ENCODE data around the gene LRP10.

LRP10 gene

DNA sequence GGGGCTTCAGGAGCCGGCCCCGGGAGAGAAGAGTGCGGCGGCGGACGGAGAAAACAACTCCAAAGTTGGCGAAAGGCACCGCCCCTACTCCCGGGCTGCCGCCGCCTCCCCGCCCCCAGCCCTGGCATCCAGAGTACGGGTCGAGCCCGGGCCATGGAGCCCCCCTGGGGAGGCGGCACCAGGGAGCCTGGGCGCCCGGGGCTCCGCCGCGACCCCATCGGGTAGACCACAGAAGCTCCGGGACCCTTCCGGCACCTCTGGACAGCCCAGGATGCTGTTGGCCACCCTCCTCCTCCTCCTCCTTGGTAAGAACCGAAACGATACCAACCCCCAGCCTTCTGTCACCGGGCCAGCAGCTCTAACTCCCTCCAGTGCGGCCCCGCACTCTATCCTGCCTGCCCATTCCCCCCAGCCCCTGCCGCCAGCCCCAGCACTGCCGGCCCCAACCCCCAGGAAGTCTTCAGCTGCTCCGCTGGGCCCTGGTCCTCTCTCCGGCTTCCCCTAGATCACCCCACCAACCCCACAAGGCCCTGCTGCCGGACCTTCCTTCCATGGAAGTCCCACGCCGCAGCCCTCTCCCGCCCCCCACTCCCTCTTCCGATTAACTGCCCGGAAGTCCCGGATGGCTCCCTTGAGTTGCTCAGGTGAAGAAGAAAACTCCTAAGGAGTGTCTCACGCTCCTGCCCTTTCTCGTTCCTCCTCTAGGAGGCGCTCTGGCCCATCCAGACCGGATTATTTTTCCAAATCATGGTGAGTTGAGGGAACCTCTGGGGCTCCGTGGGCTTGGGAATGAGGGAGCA, 693 bp downstream of the LRP10 start:
- no peaks in the 10 kb centered on the region for H3K27me3 ChIP-seq (replicated peaks; ENCODE audit: control insufficient read depth, insufficient read depth, low read length)
- peaks cover 22% of the 10 kb centered on the region for H3K36me3 ChIP-seq (ENCODE audit: control insufficient read depth, insufficient read depth, low read length)
- DNase-seq (ENCODE audit: extremely low read depth, insufficient read length), result peak; percentile 69
- TF ChIP-seq, protein P1, sequence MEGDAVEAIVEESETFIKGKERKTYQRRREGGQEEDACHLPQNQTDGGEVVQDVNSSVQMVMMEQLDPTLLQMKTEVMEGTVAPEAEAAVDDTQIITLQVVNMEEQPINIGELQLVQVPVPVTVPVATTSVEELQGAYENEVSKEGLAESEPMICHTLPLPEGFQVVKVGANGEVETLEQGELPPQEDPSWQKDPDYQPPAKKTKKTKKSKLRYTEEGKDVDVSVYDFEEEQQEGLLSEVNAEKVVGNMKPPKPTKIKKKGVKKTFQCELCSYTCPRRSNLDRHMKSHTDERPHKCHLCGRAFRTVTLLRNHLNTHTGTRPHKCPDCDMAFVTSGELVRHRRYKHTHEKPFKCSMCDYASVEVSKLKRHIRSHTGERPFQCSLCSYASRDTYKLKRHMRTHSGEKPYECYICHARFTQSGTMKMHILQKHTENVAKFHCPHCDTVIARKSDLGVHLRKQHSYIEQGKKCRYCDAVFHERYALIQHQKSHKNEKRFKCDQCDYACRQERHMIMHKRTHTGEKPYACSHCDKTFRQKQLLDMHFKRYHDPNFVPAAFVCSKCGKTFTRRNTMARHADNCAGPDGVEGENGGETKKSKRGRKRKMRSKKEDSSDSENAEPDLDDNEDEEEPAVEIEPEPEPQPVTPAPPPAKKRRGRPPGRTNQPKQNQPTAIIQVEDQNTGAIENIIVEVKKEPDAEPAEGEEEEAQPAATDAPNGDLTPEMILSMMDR (IDR thresholded peaks at IDR 0.05; ENCODE audit: insufficient read depth, low read length, poor library complexity, severe bottlenecking), result peak; percentile 98
- H3K4me3 ChIP-seq (replicated peaks; ENCODE audit: low read depth, low read length), result peak overlapping the region; percentile 92

DNA sequence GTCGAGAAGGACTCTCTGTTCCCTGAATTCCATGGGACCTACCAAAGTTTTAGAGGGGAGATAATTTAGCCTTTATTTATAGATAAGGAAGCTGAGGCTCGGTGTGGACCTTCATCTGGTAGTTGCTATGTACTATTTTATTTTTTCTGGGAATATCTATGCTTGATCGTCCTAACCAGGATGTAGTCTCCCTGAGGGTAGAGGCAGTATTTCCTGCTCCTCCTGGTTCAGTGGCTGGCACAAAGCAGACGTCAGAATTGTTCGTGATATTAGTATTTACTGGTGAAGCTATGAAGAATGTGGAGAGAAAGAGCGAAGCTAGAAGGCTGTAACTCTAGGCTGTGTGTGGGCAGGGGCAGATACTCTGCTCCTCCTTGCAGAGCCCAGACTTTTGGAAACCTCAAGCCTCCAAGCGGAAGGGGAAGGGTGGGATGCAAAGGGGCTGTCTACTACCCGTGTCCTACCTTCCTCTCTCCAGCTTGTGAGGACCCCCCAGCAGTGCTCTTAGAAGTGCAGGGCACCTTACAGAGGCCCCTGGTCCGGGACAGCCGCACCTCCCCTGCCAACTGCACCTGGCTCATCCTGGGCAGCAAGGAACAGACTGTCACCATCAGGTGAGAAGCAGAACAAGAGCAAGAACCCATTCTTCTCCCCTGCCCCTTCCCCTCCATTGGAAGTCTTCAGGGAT, 1.4 kb downstream of the LRP10 start:
- no peak for DNase-seq (ENCODE audit: extremely low read depth, insufficient read length)
- TF ChIP-seq, protein P1 (IDR thresholded peaks at IDR 0.05; ENCODE audit: insufficient read depth, low read length, poor library complexity, severe bottlenecking), result no peak
- Histone ChIP-seq H3K27me3 (replicated peaks; ENCODE audit: control insufficient read depth, insufficient read depth, low read length) (no peaks in the 10 kb centered on the region), H3K4me3 (replicated peaks; ENCODE audit: low read depth, low read length) (peak overlapping the region; percentile 92), H3K36me3 (ENCODE audit: control insufficient read depth, insufficient read depth, low read length) (peaks cover 25% of the 10 kb centered on the region)

DNA sequence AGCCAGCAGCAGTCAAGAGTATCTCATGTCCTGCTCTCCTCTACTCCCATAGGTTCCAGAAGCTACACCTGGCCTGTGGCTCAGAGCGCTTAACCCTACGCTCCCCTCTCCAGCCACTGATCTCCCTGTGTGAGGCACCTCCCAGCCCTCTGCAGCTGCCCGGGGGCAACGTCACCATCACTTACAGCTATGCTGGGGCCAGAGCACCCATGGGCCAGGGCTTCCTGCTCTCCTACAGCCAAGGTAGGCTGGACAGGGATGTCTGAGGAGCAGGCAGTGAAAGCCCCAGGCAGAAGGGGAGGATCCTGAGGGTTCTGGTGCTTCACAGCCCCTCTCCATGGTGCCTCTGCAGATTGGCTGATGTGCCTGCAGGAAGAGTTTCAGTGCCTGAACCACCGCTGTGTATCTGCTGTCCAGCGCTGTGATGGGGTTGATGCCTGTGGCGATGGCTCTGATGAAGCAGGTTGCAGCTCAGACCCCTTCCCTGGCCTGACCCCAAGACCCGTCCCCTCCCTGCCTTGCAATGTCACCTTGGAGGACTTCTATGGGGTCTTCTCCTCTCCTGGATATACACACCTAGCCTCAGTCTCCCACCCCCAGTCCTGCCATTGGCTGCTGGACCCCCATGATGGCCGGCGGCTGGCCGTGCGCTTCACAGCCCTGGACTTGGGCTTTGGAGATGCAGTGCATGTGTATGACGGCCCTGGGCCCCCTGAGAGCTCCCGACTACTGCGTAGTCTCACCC, 3.6 kb downstream of the LRP10 start:
- Histone ChIP-seq H3K36me3 (ENCODE audit: control insufficient read depth, insufficient read depth, low read length) (peaks cover 32% of the 10 kb centered on the region), H3K4me3 (replicated peaks; ENCODE audit: low read depth, low read length) (no peak overlapping the region), H3K27me3 (replicated peaks; ENCODE audit: control insufficient read depth, insufficient read depth, low read length) (no peaks in the 10 kb centered on the region)
- DNase-seq (ENCODE audit: extremely low read depth, insufficient read length), result no peak
- TF ChIP-seq, protein P1 (IDR thresholded peaks at IDR 0.05; ENCODE audit: insufficient read depth, low read length, poor library complexity, severe bottlenecking), result no peak

DNA sequence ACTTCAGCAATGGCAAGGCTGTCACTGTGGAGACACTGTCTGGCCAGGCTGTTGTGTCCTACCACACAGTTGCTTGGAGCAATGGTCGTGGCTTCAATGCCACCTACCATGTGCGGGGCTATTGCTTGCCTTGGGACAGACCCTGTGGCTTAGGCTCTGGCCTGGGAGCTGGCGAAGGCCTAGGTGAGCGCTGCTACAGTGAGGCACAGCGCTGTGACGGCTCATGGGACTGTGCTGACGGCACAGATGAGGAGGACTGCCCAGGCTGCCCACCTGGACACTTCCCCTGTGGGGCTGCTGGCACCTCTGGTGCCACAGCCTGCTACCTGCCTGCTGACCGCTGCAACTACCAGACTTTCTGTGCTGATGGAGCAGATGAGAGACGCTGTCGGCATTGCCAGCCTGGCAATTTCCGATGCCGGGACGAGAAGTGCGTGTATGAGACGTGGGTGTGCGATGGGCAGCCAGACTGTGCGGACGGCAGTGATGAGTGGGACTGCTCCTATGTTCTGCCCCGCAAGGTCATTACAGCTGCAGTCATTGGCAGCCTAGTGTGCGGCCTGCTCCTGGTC, 4.3 kb downstream of the LRP10 start:
- TF ChIP-seq, protein P1 (IDR thresholded peaks at IDR 0.05; ENCODE audit: insufficient read depth, low read length, poor library complexity, severe bottlenecking), result no peak
- H3K4me3 ChIP-seq (replicated peaks; ENCODE audit: low read depth, low read length), result no peak overlapping the region
- H3K27me3 ChIP-seq (replicated peaks; ENCODE audit: control insufficient read depth, insufficient read depth, low read length), result no peaks in the 10 kb centered on the region
- no peak for DNase-seq (ENCODE audit: extremely low read depth, insufficient read length)
- peaks cover 32% of the 10 kb centered on the region for H3K36me3 ChIP-seq (ENCODE audit: control insufficient read depth, insufficient read depth, low read length)

DNA sequence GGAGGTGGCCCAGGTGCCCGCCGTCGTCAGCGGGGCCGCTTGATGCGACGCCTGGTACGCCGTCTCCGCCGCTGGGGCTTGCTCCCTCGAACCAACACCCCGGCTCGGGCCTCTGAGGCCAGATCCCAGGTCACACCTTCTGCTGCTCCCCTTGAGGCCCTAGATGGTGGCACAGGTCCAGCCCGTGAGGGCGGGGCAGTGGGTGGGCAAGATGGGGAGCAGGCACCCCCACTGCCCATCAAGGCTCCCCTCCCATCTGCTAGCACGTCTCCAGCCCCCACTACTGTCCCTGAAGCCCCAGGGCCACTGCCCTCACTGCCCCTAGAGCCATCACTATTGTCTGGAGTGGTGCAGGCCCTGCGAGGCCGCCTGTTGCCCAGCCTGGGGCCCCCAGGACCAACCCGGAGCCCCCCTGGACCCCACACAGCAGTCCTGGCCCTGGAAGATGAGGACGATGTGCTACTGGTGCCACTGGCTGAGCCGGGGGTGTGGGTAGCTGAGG, 5.5 kb downstream of the LRP10 start:
- TF ChIP-seq, protein P1 (IDR thresholded peaks at IDR 0.05; ENCODE audit: insufficient read depth, low read length, poor library complexity, severe bottlenecking), result no peak
- peaks cover 32% of the 10 kb centered on the region for H3K36me3 ChIP-seq (ENCODE audit: control insufficient read depth, insufficient read depth, low read length)
- no peaks in the 10 kb centered on the region for H3K27me3 ChIP-seq (replicated peaks; ENCODE audit: control insufficient read depth, insufficient read depth, low read length)
- DNase-seq (ENCODE audit: extremely low read depth, insufficient read length), result no peak
- H3K4me3 ChIP-seq (replicated peaks; ENCODE audit: low read depth, low read length), result no peak overlapping the region
